Esophagus muscularis mucosa (tissue), 4 donors: ENCODE results near the gene CFAP221. TPM values are rescaled to one million over a fixed set of nuclear protein-coding genes. Genes with fewer than 3 reads are reported as not detected.

Experiments
- DNase-seq: peaks from one replicate; pipeline ENCODE4 v3.0.0-alpha.2; 2017; ENCODE audit errors: extremely low spot score
- H3K27ac ChIP-seq, 4 donors: fragments of 200-600 bp; sonication (generic); replicated peaks in 1 of 4; 1 replicate in 3 of 4; 2 replicates in 1 of 4; pipeline ENCODE4 v1.5.1; 2016 to 2019; ENCODE audit warnings: mild to moderate bottlenecking in 1 of 4
- H3K27me3 ChIP-seq, 4 donors: fragments of 200-600 bp; sonication (generic); one replicate each; pipeline versions ENCODE4 v1.5.1 to v1.6.0; 2016 to 2019
- H3K36me3 ChIP-seq, 4 donors: fragments of 200-600 bp; sonication (generic); one replicate each; pipeline ENCODE4 v1.5.1; 2016 to 2019
- H3K4me1 ChIP-seq, 4 donors: fragments of 200-600 bp; sonication (generic); one replicate each; pipeline ENCODE4 v1.5.1; 2016 to 2019
- H3K4me3 ChIP-seq, 4 donors: fragments of 200-600 bp; sonication (generic); 1 replicate in 2 of 4; 2 replicates in 2 of 4; pipeline ENCODE4 v1.5.1; 2016 to 2019; ENCODE audit warnings: mild to moderate bottlenecking in 4 of 4, moderate library complexity in 1 of 4
- H3K9me3 ChIP-seq, 4 donors: fragments of 200-600 bp; sonication (generic); 1 replicate in 3 of 4; 2 replicates in 1 of 4; pipeline ENCODE4 v1.5.1; 2016 to 2019
- CTCF ChIP-seq, 3 experiments: fragments of 200-600 bp in 2 of 3; fragments of 450-650 bp in 1 of 3; sonication (generic) in 2 of 3; IDR thresholded peaks; one replicate each; pipeline ENCODE4 v1.5.1; 2017 to 2019; ENCODE audit warnings: antibody characterized with exemption in 3 of 3, mild to moderate bottlenecking in 2 of 3, moderate library complexity in 1 of 3
- EP300 ChIP-seq: sonication (generic); formaldehyde crosslinking; IDR thresholded peaks from one replicate; pipeline ENCODE4 v1.6.1; 2017; ENCODE audit warnings: antibody characterized with exemption
- POLR2A ChIP-seq: fragments of 450-650 bp; IDR thresholded peaks from one replicate; pipeline ENCODE4 v1.6.1; 2017; ENCODE audit warnings: antibody characterized with exemption, moderate library complexity, mild to moderate bottlenecking, low read depth
- POLR2AphosphoS5 ChIP-seq, 2 donors: sonication (generic); formaldehyde crosslinking; IDR thresholded peaks; one replicate each; pipeline ENCODE4 v1.6.1; 2017; ENCODE audit warnings: antibody characterized with exemption in 2 of 2
- WGBS: methylation state at CpG from one replicate; pipeline ENCODE4 v1.1.5; 2018; 5-methylcytosine and 5-hydroxymethylcytosine counted together
- intact Hi-C: fragments of 100-400 bp; cut with DNase I; formaldehyde crosslinking; loops from one replicate; pipeline ENCODE4 v1.15.1; 2023
- total RNA-seq, 4 donors: library from RNA; depleted of rRNA; stranded (reverse); fragments of >200 nt; gene quantifications; one replicate each; pipeline versions ENCODE4 v1.1.0 to v1.2.1, GENCODE V29; 2016

Gene CFAP221
- total RNA-seq, 4 donors from 2014 or later, result 0.17 to 0.97 (median 0.29) TPM

GRCh38 chr2:119552902-119553301 lies 8.7 kb downstream of the CFAP221 start:
- Histone ChIP-seq H3K36me3 (no peaks in the 10 kb centered on the region), H3K4me3 (no peak overlapping the region), H3K9me3 (no peaks in the 10 kb centered on the region), H3K27ac (no peak overlapping the region), H3K4me1 (peaks cover 0 to 13% (median 6%) of the 10 kb centered on the region in 4 donors), H3K27me3 (no peaks in the 10 kb centered on the region)
- intact Hi-C loops, result no loop called here
- TF ChIP-seq CTCF (IDR thresholded peaks at IDR 0.05), result no peak
- WGBS, result 94% methylated on average over 3 of the region's 3 CpGs
- DNase-seq, result peak; percentile 45

GRCh38 chr2:119553687-119554344 lies 9.6 kb downstream of the CFAP221 start:
- Histone ChIP-seq H3K4me3 (no peak overlapping the region), H3K27me3 (no peaks in the 10 kb centered on the region), H3K9me3 (no peaks in the 10 kb centered on the region), H3K4me1 (peaks cover 0 to 5% (median 2%) of the 10 kb centered on the region in 4 donors), H3K36me3 (no peaks in the 10 kb centered on the region), H3K27ac (no peak overlapping the region)
- 80% methylated on average over 7 of the region's 7 CpGs for WGBS
- peak; percentile 21 for DNase-seq
- intact Hi-C loops, result no loop called here
- TF ChIP-seq POLR2A (no peak), CTCF (IDR thresholded peaks at IDR 0.05) (no peak), POLR2AphosphoS5 (IDR thresholded peaks at IDR 0.05) (no peak), EP300 (no peak)

GRCh38 chr2:119565481-119565880 lies 21.2 kb downstream of the CFAP221 start:
- H3K36me3 ChIP-seq, result no peaks in the 10 kb centered on the region
- H3K4me3 ChIP-seq, result no peak overlapping the region
- H3K4me1 ChIP-seq, result no peaks in the 10 kb centered on the region
- H3K27me3 ChIP-seq, result no peaks in the 10 kb centered on the region
- no peak overlapping the region for H3K27ac ChIP-seq
- no peak for DNase-seq
- intact Hi-C loops, result no loop called here
- WGBS, result 30% methylated on average over 2 of the region's 2 CpGs
- peaks cover 0 to 7% (median 3%) of the 10 kb centered on the region in 4 donors for H3K9me3 ChIP-seq
- TF ChIP-seq EP300, result no peak
- TF ChIP-seq POLR2AphosphoS5 (IDR thresholded peaks at IDR 0.05), result no peak
- no peak for TF ChIP-seq POLR2A
- no peak for TF ChIP-seq CTCF (IDR thresholded peaks at IDR 0.05)

GRCh38 chr2:119567292-119567691 lies 23.0 kb downstream of the CFAP221 start:
- no peak overlapping the region for H3K4me3 ChIP-seq
- no peak for DNase-seq
- TF ChIP-seq CTCF (IDR thresholded peaks at IDR 0.05), result no peak
- no peaks in the 10 kb centered on the region for H3K27me3 ChIP-seq
- H3K9me3 ChIP-seq, result peaks cover 0 to 7% (median 3%) of the 10 kb centered on the region in 4 donors
- intact Hi-C loops, result no loop called here
- peaks cover 0 to 5% (median 0%) of the 10 kb centered on the region in 4 donors for H3K4me1 ChIP-seq
- H3K36me3 ChIP-seq, result no peaks in the 10 kb centered on the region
- H3K27ac ChIP-seq, result no peak overlapping the region
